WTC11 (cell line): ENCODE measurements around the gene CDH13.

Source experiments
- CREB1 ChIP-seq: sonication (generic); formaldehyde crosslinking; IDR thresholded peaks from 2 replicates; pipeline ENCODE4 v1.8.0; 2023; ENCODE audit warnings: mild to moderate bottlenecking, missing genetic modification reagents
- CTCF ChIP-seq: fragments of 200-600 bp; IDR thresholded peaks from 2 replicates; pipeline ENCODE4 v1.8.0; 2022; ENCODE audit warnings: antibody characterized with exemption
- ESRRA ChIP-seq: sonication (generic); formaldehyde crosslinking; IDR thresholded peaks from 2 replicates; pipeline ENCODE4 v1.8.1; 2022; ENCODE audit warnings: mild to moderate bottlenecking, missing genetic modification reagents, borderline replicate concordance
- MYBL2 ChIP-seq: sonication (generic); formaldehyde crosslinking; IDR thresholded peaks from 2 replicates; pipeline ENCODE4 v1.8.1; 2023; ENCODE audit warnings: mild to moderate bottlenecking, moderate library complexity, missing genetic modification reagents
- PRDM15 ChIP-seq: sonication (generic); formaldehyde crosslinking; IDR thresholded peaks from 2 replicates; pipeline ENCODE4 v1.8.0; 2022; ENCODE audit warnings: missing genetic modification reagents
- TF ChIP-seq, protein P1 (sequence below): sonication (generic); formaldehyde crosslinking; IDR thresholded peaks from 2 replicates; pipeline ENCODE4 v1.8.0; 2022; ENCODE audit warnings: mild to moderate bottlenecking, missing genetic modification reagents
- TF ChIP-seq, protein P2 (sequence below): sonication (generic); formaldehyde crosslinking; IDR thresholded peaks from 2 replicates; pipeline ENCODE4 v1.8.1; 2022; ENCODE audit warnings: mild to moderate bottlenecking, moderate library complexity, missing genetic modification reagents

- TF ChIP-seq CTCF (no peak), ESRRA (no peak), CREB1 (no peak), PRDM15 (CRISPR knock-in tag) (no peak), MYBL2 (CRISPR knock-in tag) (no peak)
- TF ChIP-seq, protein P1, sequence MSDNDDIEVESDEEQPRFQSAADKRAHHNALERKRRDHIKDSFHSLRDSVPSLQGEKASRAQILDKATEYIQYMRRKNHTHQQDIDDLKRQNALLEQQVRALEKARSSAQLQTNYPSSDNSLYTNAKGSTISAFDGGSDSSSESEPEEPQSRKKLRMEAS: no peak
- TF ChIP-seq, protein P2, sequence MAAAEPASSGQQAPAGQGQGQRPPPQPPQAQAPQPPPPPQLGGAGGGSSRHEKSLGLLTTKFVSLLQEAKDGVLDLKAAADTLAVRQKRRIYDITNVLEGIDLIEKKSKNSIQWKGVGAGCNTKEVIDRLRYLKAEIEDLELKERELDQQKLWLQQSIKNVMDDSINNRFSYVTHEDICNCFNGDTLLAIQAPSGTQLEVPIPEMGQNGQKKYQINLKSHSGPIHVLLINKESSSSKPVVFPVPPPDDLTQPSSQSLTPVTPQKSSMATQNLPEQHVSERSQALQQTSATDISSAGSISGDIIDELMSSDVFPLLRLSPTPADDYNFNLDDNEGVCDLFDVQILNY: no peak
Measured at GRCh38 chr16:83095941-83096692, 469.3 kb downstream of the CDH13 start.
